ENCODE measurements around the gene SNAPC1.

- TF ChIP-seq POLR2A (IDR thresholded peaks at IDR 0.05; ENCODE audit: low read depth, low read length) (no peak), POLR2AphosphoS5 (IDR thresholded peaks at IDR 0.05; ENCODE audit: low read depth, low read length) (no peak), TAF1 (IDR thresholded peaks at IDR 0.05; ENCODE audit: borderline replicate concordance, low read depth, low read length) (no peak)
Measured at GRCh38 chr14:61749867-61750266, 12.4 kb upstream of the SNAPC1 start.
